K562 (cell line): ENCODE measurements around the gene MIEF1. TPM values are rescaled to one million over a fixed set of nuclear protein-coding genes. Genes with fewer than 3 reads are reported as not detected.
A peak's percentile ranks its signal among the peaks of the same experiment; 100 is the strongest.

Source experiments
- ARID2 ChIP-seq: fragments of 450-650 bp; IDR thresholded peaks from 2 replicates; pipeline ENCODE4 v1.6.1; 2017; ENCODE audit warnings: antibody characterized with exemption, mild to moderate bottlenecking
- ATF1 ChIP-seq, 2 experiments: fragments of 450-650 bp in 1 of 2; IDR thresholded peaks; 2 replicates each; pipeline ENCODE4 v1.6.1; 2016; ENCODE audit warnings: missing compliant biosample characterization in 1 of 2, missing genetic modification characterization in 1 of 2
- C11orf30 ChIP-seq: fragments of 450-650 bp; IDR thresholded peaks from 2 replicates; pipeline ENCODE4 v1.6.1; 2016; ENCODE audit warnings: low read depth, mild to moderate bottlenecking
- CHCHD3 ChIP-seq: fragments of 250-450 bp; sonication (Bioruptor Pico); IDR thresholded peaks from 2 replicates; pipeline ENCODE4 v2.1.2; 2022; ENCODE audit warnings: mild to moderate bottlenecking
- CTBP1 ChIP-seq: fragments of 450-650 bp; IDR thresholded peaks from 2 replicates; pipeline ENCODE4 v1.6.1; 2016; ENCODE audit warnings: borderline replicate concordance
- ILK ChIP-seq: fragments of 450-650 bp; IDR thresholded peaks from 2 replicates; pipeline ENCODE4 v1.6.1; 2016; ENCODE audit warnings: missing genetic modification characterization, low read depth, mild to moderate bottlenecking, missing compliant biosample characterization, moderate library complexity, borderline replicate concordance
- MBD2 ChIP-seq: sonication (generic); IDR thresholded peaks from 2 replicates; pipeline ENCODE4 v1.6.1; 2016; ENCODE audit warnings: low read depth, borderline replicate concordance
- MYNN ChIP-seq, 2 experiments: sonication (generic); formaldehyde crosslinking in 1 of 2; IDR thresholded peaks; 2 replicates each; pipeline versions ENCODE4 v1.5.0 to v1.6.1; 2016 to 2020; ENCODE audit warnings: antibody characterized with exemption in 1 of 2, missing genetic modification reagents in 1 of 2
- NEUROD1 ChIP-seq: fragments of 150-350 bp; IDR thresholded peaks from 2 replicates; pipeline ENCODE4 v1.6.1; 2014; ENCODE audit warnings: borderline replicate concordance, low read length, low read depth; ENCODE audit not compliant: partially characterized antibody
- POLR3G ChIP-seq: IDR thresholded peaks from 2 replicates; pipeline ENCODE4 v1.6.1; 2011; ENCODE audit not compliant: insufficient read length, insufficient replicate concordance; ENCODE audit errors: extremely low read depth
- TAF9B ChIP-seq: fragments of 450-650 bp; IDR thresholded peaks from 2 replicates; pipeline ENCODE4 v1.6.1; 2018; ENCODE audit warnings: mild to moderate bottlenecking; ENCODE audit not compliant: partially characterized antibody
- U2AF2 ChIP-seq: fragments of 200-400 bp; formaldehyde crosslinking; optimal IDR thresholded peaks from 2 replicates; pipeline ENCODE3; 2017; ENCODE audit warnings: low read depth, mild to moderate bottlenecking, low read length
- ZNF133 ChIP-seq: fragments of 250-450 bp; sonication (Bioruptor Pico); IDR thresholded peaks from 2 replicates; pipeline ENCODE4 v1.4.0; 2020; ENCODE audit warnings: mild to moderate bottlenecking
- ZNF197 ChIP-seq: fragments of 200-800 bp; sonication (Bioruptor generic); IDR thresholded peaks from 2 replicates; pipeline ENCODE4 v1.6.1; 2016; ENCODE audit warnings: low read depth, missing genetic modification characterization, missing compliant biosample characterization
- ZNF79 ChIP-seq: fragments of 250-450 bp; sonication (Bioruptor Pico); IDR thresholded peaks from 2 replicates; pipeline ENCODE4 v1.4.0; 2020; ENCODE audit warnings: low read depth, mild to moderate bottlenecking, moderate library complexity
- ZZZ3 ChIP-seq: fragments of 450-650 bp; IDR thresholded peaks from 2 replicates; pipeline ENCODE4 v1.6.1; 2016; ENCODE audit warnings: antibody characterized with exemption, mild to moderate bottlenecking, moderate library complexity
- polyA plus RNA-seq, 8 experiments: library from polyadenylated mRNA; depleted of rRNA in 4 of 8; stranded (reverse) in 5 of 8; unstranded in 3 of 8; fragments of >200 nt; fragmentation: Nextera tagmentation in 2 of 8; fragmentation: Illumina TruSeq in 1 of 8; extraction: Ambion mirVana in 2 of 8; extraction: Trizol in 1 of 8; gene quantifications; 2 replicates each; pipeline versions ENCODE4 v1.2.1 to v1.2.3, GENCODE V29; 2011 to 2014; ENCODE audit warnings: inconsistent platforms in 1 of 8, missing spikeins in 1 of 8
- total RNA-seq, 7 experiments: library from RNA; depleted of rRNA in 6 of 7; stranded (reverse); fragments of >200 nt in 6 of 7; fragmentation: Illumina TruSeq in 2 of 7; extraction: Trizol in 2 of 7; gene quantifications; 2 replicates each; pipeline versions ENCODE4 v1.2.1 to v1.2.3, GENCODE V29; 2011 to 2021; ENCODE audit warnings: low replicate concordance in 1 of 7
- TF ChIP-seq, protein P1 (sequence below): fragments of 150-350 bp; IDR thresholded peaks from 2 replicates; pipeline ENCODE4 v1.6.1; 2014; ENCODE audit warnings: low read depth, mild to moderate bottlenecking, low read length, borderline replicate concordance
- TF ChIP-seq, protein P2 (sequence below), 2 experiments: fragments of 450-650 bp; IDR thresholded peaks; 2 replicates each; pipeline ENCODE4 v1.6.1; 2018; ENCODE audit warnings: mild to moderate bottlenecking in 2 of 2, low read depth in 1 of 2; ENCODE audit not compliant: partially characterized antibody in 2 of 2

MIEF1 gene
- total and polyA plus RNA-seq, 9 of the 15 experiments (the other 6 are each of a cell fraction or from before 2014, with no cell fraction given): 10.9 to 51.8 (median 25.5) TPM

DNA sequence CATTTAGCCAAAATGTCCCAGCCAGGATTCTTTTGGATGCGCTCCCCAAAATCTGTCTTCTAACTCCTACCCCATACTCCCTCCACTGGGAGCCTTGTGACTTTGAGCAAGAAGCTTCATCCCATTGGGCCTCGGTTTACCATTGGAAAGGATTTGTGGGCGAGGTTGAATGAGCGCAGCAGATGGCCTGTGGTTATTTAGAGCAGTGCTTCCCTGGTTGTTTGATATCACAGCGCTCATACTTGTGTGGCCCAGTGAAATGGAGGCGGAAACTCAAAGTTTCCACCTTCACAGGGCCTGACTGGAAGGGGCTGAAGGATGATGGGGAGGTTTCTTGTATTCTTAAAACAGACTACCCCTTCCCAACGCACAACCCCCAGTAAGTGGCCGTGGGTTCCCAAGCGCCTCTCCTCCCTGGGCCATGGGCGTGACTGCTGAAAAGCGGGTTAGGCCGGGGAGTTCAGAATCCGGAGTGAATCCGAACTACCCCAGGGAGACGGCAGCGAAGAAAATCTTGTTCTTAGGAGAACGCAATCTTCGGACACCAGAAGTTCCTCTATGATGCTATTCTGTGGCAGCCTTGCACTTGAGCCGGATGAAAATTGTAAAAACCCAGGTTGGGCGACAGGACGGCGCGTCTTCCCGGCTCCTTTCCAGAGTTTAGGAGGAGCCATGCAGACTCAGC lies 17.0 kb downstream of the MIEF1 start (continued):
- TF ChIP-seq, protein P1, sequence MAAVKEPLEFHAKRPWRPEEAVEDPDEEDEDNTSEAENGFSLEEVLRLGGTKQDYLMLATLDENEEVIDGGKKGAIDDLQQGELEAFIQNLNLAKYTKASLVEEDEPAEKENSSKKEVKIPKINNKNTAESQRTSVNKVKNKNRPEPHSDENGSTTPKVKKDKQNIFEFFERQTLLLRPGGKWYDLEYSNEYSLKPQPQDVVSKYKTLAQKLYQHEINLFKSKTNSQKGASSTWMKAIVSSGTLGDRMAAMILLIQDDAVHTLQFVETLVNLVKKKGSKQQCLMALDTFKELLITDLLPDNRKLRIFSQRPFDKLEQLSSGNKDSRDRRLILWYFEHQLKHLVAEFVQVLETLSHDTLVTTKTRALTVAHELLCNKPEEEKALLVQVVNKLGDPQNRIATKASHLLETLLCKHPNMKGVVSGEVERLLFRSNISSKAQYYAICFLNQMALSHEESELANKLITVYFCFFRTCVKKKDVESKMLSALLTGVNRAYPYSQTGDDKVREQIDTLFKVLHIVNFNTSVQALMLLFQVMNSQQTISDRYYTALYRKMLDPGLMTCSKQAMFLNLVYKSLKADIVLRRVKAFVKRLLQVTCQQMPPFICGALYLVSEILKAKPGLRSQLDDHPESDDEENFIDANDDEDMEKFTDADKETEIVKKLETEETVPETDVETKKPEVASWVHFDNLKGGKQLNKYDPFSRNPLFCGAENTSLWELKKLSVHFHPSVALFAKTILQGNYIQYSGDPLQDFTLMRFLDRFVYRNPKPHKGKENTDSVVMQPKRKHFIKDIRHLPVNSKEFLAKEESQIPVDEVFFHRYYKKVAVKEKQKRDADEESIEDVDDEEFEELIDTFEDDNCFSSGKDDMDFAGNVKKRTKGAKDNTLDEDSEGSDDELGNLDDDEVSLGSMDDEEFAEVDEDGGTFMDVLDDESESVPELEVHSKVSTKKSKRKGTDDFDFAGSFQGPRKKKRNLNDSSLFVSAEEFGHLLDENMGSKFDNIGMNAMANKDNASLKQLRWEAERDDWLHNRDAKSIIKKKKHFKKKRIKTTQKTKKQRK: no peak
- TF ChIP-seq MBD2: no peak
- peak; percentile 86 for TF ChIP-seq NEUROD1
- no peak for TF ChIP-seq POLR3G
- TF ChIP-seq ATF1 (CRISPR knock-in tag; IDR thresholded peaks at IDR 0.05): no peak
- no peak for TF ChIP-seq ATF1 (tag; IDR thresholded peaks at IDR 0.05)
- no peak for TF ChIP-seq U2AF2
- TF ChIP-seq ZNF133: no peak
- TF ChIP-seq CHCHD3 (CRISPR knock-in tag): no peak
- TF ChIP-seq ILK: no peak
- TF ChIP-seq ZNF79 (CRISPR knock-in tag): no peak
- TF ChIP-seq, protein P2, sequence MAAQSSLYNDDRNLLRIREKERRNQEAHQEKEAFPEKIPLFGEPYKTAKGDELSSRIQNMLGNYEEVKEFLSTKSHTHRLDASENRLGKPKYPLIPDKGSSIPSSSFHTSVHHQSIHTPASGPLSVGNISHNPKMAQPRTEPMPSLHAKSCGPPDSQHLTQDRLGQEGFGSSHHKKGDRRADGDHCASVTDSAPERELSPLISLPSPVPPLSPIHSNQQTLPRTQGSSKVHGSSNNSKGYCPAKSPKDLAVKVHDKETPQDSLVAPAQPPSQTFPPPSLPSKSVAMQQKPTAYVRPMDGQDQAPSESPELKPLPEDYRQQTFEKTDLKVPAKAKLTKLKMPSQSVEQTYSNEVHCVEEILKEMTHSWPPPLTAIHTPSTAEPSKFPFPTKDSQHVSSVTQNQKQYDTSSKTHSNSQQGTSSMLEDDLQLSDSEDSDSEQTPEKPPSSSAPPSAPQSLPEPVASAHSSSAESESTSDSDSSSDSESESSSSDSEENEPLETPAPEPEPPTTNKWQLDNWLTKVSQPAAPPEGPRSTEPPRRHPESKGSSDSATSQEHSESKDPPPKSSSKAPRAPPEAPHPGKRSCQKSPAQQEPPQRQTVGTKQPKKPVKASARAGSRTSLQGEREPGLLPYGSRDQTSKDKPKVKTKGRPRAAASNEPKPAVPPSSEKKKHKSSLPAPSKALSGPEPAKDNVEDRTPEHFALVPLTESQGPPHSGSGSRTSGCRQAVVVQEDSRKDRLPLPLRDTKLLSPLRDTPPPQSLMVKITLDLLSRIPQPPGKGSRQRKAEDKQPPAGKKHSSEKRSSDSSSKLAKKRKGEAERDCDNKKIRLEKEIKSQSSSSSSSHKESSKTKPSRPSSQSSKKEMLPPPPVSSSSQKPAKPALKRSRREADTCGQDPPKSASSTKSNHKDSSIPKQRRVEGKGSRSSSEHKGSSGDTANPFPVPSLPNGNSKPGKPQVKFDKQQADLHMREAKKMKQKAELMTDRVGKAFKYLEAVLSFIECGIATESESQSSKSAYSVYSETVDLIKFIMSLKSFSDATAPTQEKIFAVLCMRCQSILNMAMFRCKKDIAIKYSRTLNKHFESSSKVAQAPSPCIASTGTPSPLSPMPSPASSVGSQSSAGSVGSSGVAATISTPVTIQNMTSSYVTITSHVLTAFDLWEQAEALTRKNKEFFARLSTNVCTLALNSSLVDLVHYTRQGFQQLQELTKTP (IDR thresholded peaks at IDR 0.05; ENCODE audit: low read depth in 1 of 2, partially characterized antibody in 2 of 2): peak in 1 of 2 experiments; percentile 41
- TF ChIP-seq ARID2: no peak
- no peak for TF ChIP-seq ZNF197
- TF ChIP-seq MYNN (IDR thresholded peaks at IDR 0.05): no peak
- no peak for TF ChIP-seq MYNN (CRISPR knock-in tag; IDR thresholded peaks at IDR 0.05)
- TF ChIP-seq TAF9B: peak; percentile 29
- TF ChIP-seq ZZZ3: 0 out of 2 replicates have a peak, but pooled peaks have one; percentile 45
- no peak for TF ChIP-seq C11orf30
- TF ChIP-seq CTBP1: no peak; the same call in 1 of the 2 replicates
